ENCODE measurements around the gene CROT.

The CROT gene

DNA sequence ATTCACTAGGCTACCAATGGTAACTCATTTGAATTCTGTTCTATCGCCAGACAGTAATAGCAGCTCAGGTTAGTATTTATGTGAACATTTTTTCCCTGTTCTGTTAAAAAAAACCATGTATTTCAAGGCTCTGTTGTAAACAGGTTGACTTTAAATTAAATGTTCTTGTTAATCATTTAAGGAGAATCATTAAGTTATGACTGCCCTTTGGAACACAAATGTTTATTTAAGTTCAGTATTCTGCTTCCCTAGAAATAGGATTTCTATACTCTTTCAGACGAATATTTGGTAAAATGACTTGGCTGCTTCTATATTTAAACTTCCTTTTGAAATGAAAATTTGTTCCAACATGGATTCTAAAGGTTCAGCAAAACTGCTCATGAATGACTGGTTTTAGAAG, 13.1 kb upstream of the CROT start:
- TF ChIP-seq FOXP2 (optimal IDR thresholded peaks at IDR 0.05; ENCODE audit: control extremely low read depth, extremely low read length, insufficient read depth), result no peak
- no peak for TF ChIP-seq POLR2AphosphoS5 (IDR thresholded peaks at IDR 0.05; ENCODE audit: borderline replicate concordance, low read depth, low read length)
- no peak for TF ChIP-seq EZH2 (IDR thresholded peaks at IDR 0.05)
- peaks cover 7% of the 10 kb centered on the region; the same call in 1 of the 2 replicates for H3K9me3 ChIP-seq (ENCODE audit: low read depth, low read length)
- H3K4me3 ChIP-seq, result no peak overlapping the region
- H3K36me3 ChIP-seq (ENCODE audit: insufficient read depth, low read length), result no peaks in the 10 kb centered on the region
- H3K27ac ChIP-seq, result no peak overlapping the region
- no peak overlapping the region for H3K9ac ChIP-seq (ENCODE audit: insufficient read length)
- no peak for DNase-seq (ENCODE audit: low read depth, low spot score)

DNA sequence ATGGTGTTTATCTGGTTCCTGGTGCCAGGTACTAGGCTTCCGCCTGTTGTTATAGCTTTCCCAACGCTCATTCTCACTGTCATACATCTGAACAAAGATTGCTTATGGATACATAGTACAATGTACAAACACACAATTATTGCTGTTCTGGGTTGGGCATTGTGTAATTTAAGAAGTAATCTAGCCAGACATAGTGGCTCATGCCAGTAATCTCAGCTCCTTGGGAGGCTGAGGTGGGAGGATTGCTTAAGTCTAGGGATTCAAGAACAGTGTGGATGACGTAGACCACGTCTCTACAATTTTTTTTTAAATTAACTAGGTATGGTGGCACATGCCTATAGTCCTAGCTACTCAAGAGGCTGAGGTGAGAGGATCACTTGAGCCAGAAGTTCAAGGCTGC, 9.3 kb upstream of the CROT start:
- DNase-seq (ENCODE audit: low read depth, low spot score), result no peak
- Histone ChIP-seq H3K27ac (no peak overlapping the region), H3K36me3 (ENCODE audit: insufficient read depth, low read length) (no peaks in the 10 kb centered on the region), H3K4me3 (no peak overlapping the region), H3K9ac (ENCODE audit: insufficient read length) (no peak overlapping the region), H3K9me3 (ENCODE audit: low read depth, low read length) (no peaks in the 10 kb centered on the region)
- TF ChIP-seq POLR2AphosphoS5 (IDR thresholded peaks at IDR 0.05; ENCODE audit: borderline replicate concordance, low read depth, low read length), result no peak
- TF ChIP-seq FOXP2 (optimal IDR thresholded peaks at IDR 0.05; ENCODE audit: control extremely low read depth, extremely low read length, insufficient read depth), result no peak
- no peak for TF ChIP-seq EZH2 (IDR thresholded peaks at IDR 0.05)

DNA sequence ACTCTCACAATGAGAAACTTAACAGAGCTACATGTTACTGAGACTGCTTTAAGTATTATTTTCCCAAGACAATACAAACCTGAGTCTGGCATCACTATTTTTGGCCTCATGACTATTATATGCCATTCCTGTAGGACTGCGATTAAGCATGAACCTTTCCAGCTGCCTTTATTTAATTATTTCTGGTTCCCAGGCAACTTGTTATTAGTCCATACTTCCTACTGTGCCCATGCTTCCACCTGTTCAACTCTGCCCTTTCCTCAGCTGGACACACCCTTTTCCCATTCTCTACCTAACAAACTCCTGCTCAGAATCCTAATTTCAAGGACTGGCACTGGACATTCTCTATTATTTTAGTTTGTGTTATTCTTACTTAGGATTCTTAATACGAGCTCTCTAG, 8.1 kb upstream of the CROT start:
- no peak for DNase-seq (ENCODE audit: low read depth, low spot score)
- no peak for TF ChIP-seq POLR2AphosphoS5 (IDR thresholded peaks at IDR 0.05; ENCODE audit: borderline replicate concordance, low read depth, low read length)
- TF ChIP-seq EZH2 (IDR thresholded peaks at IDR 0.05), result no peak
- no peak for TF ChIP-seq FOXP2 (optimal IDR thresholded peaks at IDR 0.05; ENCODE audit: control extremely low read depth, extremely low read length, insufficient read depth)
- no peaks in the 10 kb centered on the region for H3K9me3 ChIP-seq (ENCODE audit: low read depth, low read length)
- no peaks in the 10 kb centered on the region for H3K36me3 ChIP-seq (ENCODE audit: insufficient read depth, low read length)
- H3K9ac ChIP-seq (ENCODE audit: insufficient read length), result no peak overlapping the region
- no peak overlapping the region for H3K27ac ChIP-seq
- H3K4me3 ChIP-seq, result no peak overlapping the region

DNA sequence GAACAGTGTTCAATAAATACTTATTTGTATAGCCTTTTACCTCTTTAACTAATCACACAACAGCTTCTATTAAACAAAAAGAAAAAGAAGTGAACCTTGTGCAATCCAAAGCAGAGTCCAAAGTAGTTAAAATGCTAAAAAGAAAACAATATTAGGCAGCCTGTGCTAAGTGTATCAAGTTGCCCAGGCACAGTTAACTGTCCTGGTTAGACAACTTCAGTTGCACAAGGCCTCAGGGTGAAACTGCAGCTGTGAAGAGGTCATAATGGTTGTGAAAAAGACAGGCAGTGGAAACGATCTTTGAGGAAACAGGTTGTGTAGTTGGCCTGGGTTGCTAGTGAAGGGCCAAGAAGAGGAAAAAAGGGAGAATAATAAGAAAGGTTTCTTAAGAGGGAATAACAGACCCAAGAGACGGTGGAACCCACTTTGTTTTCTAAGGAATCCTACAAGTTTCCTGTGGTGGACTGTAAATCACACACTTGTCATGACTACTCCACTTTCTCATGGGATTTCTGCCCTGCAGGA, 6.0 kb upstream of the CROT start:
- H3K27ac ChIP-seq, result no peak overlapping the region
- no peak overlapping the region for H3K9ac ChIP-seq (ENCODE audit: insufficient read length)
- H3K4me3 ChIP-seq, result no peak overlapping the region
- no peak for DNase-seq (ENCODE audit: low read depth, low spot score)
- no peaks in the 10 kb centered on the region for H3K9me3 ChIP-seq (ENCODE audit: low read depth, low read length)
- H3K36me3 ChIP-seq (ENCODE audit: insufficient read depth, low read length), result no peaks in the 10 kb centered on the region
- TF ChIP-seq FOXP2 (optimal IDR thresholded peaks at IDR 0.05; ENCODE audit: control extremely low read depth, extremely low read length, insufficient read depth), result no peak
- no peak for TF ChIP-seq POLR2AphosphoS5 (IDR thresholded peaks at IDR 0.05; ENCODE audit: borderline replicate concordance, low read depth, low read length)
- TF ChIP-seq EZH2 (IDR thresholded peaks at IDR 0.05), result no peak

DNA sequence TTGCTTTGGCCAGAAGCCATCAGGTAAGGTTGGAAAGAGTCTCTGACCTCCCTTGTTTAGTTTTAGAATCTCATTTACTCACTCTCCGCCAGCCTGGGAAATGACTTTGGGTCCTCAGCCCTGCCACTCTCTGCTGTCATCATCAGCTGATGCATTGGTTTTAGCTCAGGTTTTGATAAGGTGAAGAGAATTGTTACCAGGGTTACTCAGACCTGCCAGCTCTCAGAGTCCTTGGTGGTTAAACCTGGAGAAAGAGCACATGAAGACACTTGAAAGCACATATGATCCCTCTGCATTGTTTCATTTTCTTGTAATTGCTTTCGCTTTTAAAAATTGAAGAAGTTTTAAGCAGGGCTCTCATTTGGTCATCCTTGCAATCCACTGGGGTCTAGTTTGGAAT, 4.0 kb upstream of the CROT start:
- no peak overlapping the region for H3K4me3 ChIP-seq
- no peaks in the 10 kb centered on the region for H3K9me3 ChIP-seq (ENCODE audit: low read depth, low read length)
- H3K27ac ChIP-seq, result no peak overlapping the region
- no peak for DNase-seq (ENCODE audit: low read depth, low spot score)
- H3K36me3 ChIP-seq (ENCODE audit: insufficient read depth, low read length), result no peaks in the 10 kb centered on the region
- no peak for TF ChIP-seq FOXP2 (optimal IDR thresholded peaks at IDR 0.05; ENCODE audit: control extremely low read depth, extremely low read length, insufficient read depth)
- TF ChIP-seq POLR2AphosphoS5 (IDR thresholded peaks at IDR 0.05; ENCODE audit: borderline replicate concordance, low read depth, low read length), result no peak
- no peak for TF ChIP-seq EZH2 (IDR thresholded peaks at IDR 0.05)
- H3K9ac ChIP-seq (ENCODE audit: insufficient read length), result no peak overlapping the region

DNA sequence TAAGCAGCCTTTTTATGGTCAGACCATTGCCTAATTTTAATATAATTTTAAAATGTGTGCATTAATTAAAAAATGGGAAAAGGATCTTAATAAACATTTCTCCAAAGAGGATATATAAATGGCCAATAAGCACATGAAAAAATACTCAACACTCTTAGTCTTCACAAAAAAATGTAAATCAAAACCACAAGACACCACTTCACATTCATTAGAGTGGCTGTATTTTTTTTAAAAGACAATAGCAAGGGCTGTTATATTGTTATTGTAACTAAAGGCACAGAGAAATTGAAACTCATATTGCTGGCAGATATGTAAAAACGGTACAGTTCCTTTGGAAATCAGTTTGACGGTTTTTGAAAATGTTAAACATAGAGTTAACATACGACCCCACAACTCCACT, 3.2 kb upstream of the CROT start:
- TF ChIP-seq EZH2 (IDR thresholded peaks at IDR 0.05) (no peak), POLR2AphosphoS5 (IDR thresholded peaks at IDR 0.05; ENCODE audit: borderline replicate concordance, low read depth, low read length) (no peak), FOXP2 (optimal IDR thresholded peaks at IDR 0.05; ENCODE audit: control extremely low read depth, extremely low read length, insufficient read depth) (no peak)
- H3K27ac ChIP-seq, result no peak overlapping the region

DNA sequence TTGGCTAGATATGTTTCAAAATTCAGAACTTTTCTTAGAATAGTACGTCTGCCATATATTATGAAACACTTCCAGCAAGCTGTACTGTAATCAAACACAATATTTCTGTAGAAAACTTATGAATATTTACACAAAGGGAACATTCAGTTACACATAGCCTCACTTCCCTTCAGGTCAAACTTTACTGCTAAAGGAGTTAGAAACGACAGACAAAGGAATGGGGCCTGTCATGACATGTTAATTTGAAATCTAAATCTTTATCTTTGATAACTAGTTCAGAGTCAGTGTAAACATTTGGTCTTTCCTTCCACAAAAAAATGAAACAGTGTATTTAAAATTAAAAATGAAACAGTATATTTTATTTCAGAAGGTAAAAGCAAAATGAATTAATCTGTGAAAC, 1.0 kb upstream of the CROT start:
- TF ChIP-seq FOXP2 (optimal IDR thresholded peaks at IDR 0.05; ENCODE audit: control extremely low read depth, extremely low read length, insufficient read depth) (no peak), POLR2AphosphoS5 (IDR thresholded peaks at IDR 0.05; ENCODE audit: borderline replicate concordance, low read depth, low read length) (no peak), EZH2 (IDR thresholded peaks at IDR 0.05) (no peak)
- DNase-seq (ENCODE audit: low read depth, low spot score), result no peak
- H3K9ac ChIP-seq (ENCODE audit: insufficient read length), result peak overlapping the region; percentile 65
- no peaks in the 10 kb centered on the region for H3K9me3 ChIP-seq (ENCODE audit: low read depth, low read length)
- no peak overlapping the region for H3K27ac ChIP-seq
- H3K36me3 ChIP-seq (ENCODE audit: insufficient read depth, low read length), result peaks cover 3% of the 10 kb centered on the region
- H3K4me3 ChIP-seq, result peak overlapping the region; percentile 91

More for the DNA sequence above, 3.2 kb upstream of the CROT start:
- no peak for DNase-seq (ENCODE audit: low read depth, low spot score)
- no peak overlapping the region for H3K4me3 ChIP-seq
- no peaks in the 10 kb centered on the region for H3K36me3 ChIP-seq (ENCODE audit: insufficient read depth, low read length)
- no peaks in the 10 kb centered on the region for H3K9me3 ChIP-seq (ENCODE audit: low read depth, low read length)
- H3K9ac ChIP-seq (ENCODE audit: insufficient read length), result no peak overlapping the region

DNA sequence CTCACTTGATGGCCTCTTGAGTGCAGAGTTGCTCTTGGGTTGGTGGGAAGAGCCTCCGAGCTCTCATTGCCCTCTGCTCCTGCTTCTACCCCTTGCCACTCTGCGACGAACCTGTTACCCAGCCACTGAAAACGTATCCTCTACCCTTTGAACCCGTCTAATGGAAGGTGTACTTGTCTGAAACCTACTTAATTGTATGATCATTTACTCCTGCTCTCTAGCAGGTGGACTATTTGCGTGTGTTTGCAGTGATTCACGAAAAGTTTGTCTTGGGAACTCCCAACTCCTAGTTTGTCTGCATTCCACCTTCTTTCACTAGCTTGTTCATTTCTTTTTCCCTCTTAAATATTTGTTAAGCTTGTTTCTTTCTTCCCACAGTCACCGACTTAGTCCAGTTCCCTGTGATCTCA, 503 bp downstream of the CROT start:
- H3K9me3 ChIP-seq (ENCODE audit: low read depth, low read length), result no peaks in the 10 kb centered on the region
- H3K9ac ChIP-seq (ENCODE audit: insufficient read length), result peak overlapping the region; percentile 64
- no peak for DNase-seq (ENCODE audit: low read depth, low spot score)
- no peak overlapping the region for H3K27ac ChIP-seq
- TF ChIP-seq EZH2 (IDR thresholded peaks at IDR 0.05) (no peak), FOXP2 (optimal IDR thresholded peaks at IDR 0.05; ENCODE audit: control extremely low read depth, extremely low read length, insufficient read depth) (no peak), POLR2AphosphoS5 (IDR thresholded peaks at IDR 0.05; ENCODE audit: borderline replicate concordance, low read depth, low read length) (no peak)
- peak overlapping the region; percentile 91 for H3K4me3 ChIP-seq
- peaks cover 7% of the 10 kb centered on the region for H3K36me3 ChIP-seq (ENCODE audit: insufficient read depth, low read length)

DNA sequence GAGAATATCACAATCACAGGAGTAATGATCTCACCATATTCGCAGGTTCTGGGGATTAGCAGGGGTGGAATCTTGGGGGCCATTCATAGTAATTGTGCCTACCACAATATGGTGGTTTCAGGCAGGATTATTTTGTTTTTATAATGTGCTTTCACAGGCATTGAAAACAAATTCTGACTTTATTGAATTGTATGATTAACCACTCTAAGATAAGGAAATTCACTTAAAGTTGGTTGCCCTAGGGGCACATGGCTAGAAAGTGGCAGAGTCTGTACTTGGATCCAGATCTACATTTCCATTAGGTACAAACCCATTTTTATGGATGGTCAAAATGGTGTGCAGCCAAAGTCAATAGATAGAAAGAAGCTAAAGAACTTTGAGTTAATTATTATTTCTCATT, 1.7 kb downstream of the CROT start:
- TF ChIP-seq EZH2 (IDR thresholded peaks at IDR 0.05), result no peak
- TF ChIP-seq FOXP2 (optimal IDR thresholded peaks at IDR 0.05; ENCODE audit: control extremely low read depth, extremely low read length, insufficient read depth), result no peak
- TF ChIP-seq POLR2AphosphoS5 (IDR thresholded peaks at IDR 0.05; ENCODE audit: borderline replicate concordance, low read depth, low read length), result no peak
- H3K4me3 ChIP-seq, result no peak overlapping the region
- no peak overlapping the region for H3K27ac ChIP-seq
- H3K36me3 ChIP-seq (ENCODE audit: insufficient read depth, low read length), result peaks cover 13% of the 10 kb centered on the region
- H3K9me3 ChIP-seq (ENCODE audit: low read depth, low read length), result no peaks in the 10 kb centered on the region
- H3K9ac ChIP-seq (ENCODE audit: insufficient read length), result no peak overlapping the region
- no peak for DNase-seq (ENCODE audit: low read depth, low spot score)
